Activated CD8-positive, alpha-beta memory T cell treated with anti-CD3 and anti-CD28 coated beads for 24 hours (primary cell): ENCODE measurements around the gene NOL3.
A peak's percentile ranks its signal among the peaks of the same experiment; 100 is the strongest.

Experiments
- DNase-seq: peaks from one replicate; pipeline ENCODE4 v3.0.0-alpha.2; 2020

Gene NOL3

GRCh38 chr16:67190448-67191399 lies 20.4 kb downstream of the NOL3 start:
- DNase-seq, result no peak

DNA sequence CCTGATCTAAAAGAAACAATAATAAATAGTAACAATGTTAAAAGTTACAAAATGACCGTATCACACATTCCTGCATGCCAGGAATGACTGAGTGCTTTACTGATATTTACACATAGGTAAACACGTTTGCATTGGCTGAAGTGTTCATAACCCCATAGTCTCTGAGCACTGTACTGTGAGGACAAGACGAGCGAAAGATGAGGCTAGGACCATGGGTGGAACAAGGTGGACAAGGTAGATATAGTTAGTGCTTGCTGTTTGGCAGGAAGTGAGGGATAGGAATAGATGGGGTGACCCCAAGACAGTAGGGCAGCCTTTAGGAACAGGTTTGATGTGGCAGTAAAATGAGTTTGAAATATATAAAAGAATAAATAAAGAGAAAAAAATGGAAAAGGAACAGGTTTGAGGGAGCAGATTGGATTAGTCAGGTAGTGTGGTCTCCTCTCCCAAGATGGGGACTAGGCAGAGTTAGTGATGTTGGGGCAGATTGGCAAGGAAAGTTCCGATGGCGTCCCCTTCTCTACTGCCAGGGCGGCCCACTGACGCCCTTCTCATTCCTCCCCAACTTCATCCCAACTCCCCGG lies 21.2 kb downstream of the NOL3 start:
- peak; percentile 55 for DNase-seq

DNA sequence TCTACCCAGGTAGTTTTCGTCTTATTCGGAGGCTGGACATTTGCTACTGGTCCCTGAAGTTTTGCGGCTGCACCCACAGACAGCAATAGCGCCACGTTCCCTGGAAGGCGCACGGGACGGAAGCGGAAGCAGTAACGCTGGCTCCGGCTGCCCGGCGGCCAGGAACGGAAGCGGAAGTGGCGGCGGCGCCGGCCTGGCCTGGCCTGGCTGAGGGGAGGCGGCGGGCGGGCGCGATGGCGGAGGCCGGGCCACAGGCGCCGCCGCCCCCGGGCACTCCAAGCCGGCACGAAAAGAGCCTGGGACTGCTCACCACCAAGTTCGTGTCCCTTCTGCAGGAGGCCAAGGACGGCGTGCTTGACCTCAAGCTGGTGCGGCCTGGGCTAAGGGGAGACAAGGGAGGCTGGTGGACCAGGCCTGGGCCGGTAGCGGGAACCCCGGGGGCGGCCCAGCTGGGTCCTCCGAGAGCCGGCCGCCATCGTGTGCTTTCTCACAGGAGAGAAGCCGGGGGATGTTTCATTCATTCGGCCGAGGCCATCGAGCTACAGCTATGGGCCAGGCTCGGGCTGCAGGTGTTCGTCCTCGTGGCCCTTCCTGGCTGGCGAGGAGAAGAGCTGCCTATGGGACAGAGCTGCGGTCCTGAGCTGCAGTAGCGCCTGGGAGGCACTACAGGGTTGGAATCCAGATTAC lies 21.8 kb downstream of the NOL3 start, which contains the start of gene E2F4:
Gene E2F4 (plus strand): TSS at position 161 of the 687 bp plus-strand sequence. CDS start 73 bp downstream, at position 234.
- DNase-seq, result peak; percentile 93

DNA sequence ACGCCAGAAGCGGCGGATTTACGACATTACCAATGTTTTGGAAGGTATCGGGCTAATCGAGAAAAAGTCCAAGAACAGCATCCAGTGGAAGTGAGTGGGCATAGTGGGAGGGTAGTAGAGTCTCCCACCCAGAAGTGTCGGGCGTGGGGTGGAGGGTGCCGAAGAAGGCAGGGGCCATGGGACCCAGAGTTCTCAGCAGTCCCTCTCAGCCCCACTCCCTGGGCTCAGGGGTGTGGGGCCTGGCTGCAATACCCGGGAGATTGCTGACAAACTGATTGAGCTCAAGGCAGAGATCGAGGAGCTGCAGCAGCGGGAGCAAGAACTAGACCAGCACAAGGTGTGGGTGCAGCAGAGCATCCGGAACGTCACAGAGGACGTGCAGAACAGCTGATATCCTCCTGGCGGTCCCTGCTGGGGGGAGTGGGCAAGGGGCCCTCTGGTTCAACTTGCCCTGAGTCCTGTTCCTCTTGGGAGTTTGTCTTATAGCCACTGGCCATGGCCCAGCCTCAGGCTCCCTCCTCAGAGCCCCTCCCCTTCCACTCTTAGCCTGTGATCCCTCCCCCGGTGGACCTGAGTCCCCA lies 22.5 kb downstream of the NOL3 start:
- DNase-seq, result no peak

- no peak for DNase-seq
Observed at GRCh38 chr16:67193536-67193935, 23.2 kb downstream of the NOL3 start.

GRCh38 chr16:67194260-67194659 lies 23.9 kb downstream of the NOL3 start:
- DNase-seq, result no peak

GRCh38 chr16:67195676-67196075 lies 25.3 kb downstream of the NOL3 start:
- no peak for DNase-seq

DNA sequence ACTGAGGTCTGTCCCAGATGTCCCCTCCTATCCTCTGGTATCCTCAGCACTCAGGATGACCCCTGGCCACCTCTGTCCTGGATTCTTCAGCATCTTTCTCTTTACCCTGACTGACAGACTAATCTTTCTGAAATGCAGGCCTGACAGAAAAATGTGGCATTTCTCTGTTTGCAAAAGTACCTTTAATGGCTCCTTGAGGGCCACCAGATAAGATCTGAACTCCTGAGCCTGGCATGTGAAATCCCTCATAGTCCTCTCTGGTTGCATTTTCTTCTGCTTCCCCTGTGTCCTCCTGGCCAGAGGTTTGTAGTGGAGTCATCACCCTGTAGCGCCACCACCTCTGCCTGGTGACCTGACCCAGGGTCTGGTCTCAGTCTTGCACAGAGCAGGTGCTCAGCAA lies 26.5 kb downstream of the NOL3 start:
- no peak for DNase-seq

GRCh38 chr16:67197704-67198103 lies 27.4 kb downstream of the NOL3 start:
- no peak for DNase-seq

DNA sequence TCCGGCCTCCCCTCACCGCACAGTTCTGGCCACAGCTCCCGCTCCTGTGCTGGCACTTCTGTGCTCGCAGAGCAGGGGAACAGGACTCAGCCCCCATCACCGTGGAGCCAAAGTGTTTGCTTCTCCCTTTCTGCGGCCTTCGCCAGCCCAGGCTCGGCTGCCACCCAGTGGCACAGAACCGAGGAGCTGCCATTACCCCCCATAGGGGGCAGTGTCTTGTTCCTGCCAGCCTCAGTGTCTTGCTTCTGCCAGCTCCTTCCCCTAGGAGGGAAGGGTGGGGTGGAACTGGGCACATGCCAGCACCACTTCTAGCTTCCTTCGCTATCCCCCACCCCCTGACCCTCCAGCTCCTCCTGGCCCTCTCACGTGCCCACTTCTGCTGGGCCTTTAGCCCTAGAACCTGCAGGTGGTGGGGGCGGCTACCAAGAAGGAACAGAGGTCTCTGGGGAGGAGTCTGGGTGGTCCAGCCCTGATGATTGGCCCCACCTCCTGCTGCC lies 27.9 kb downstream of the NOL3 start:
- DNase-seq, result no peak

- DNase-seq, result no peak
Observed at GRCh38 chr16:67199011-67199807, 28.9 kb downstream of the NOL3 start, which contains the start of gene ELMO3. ELMO3 (plus strand) TSS chr16:67199131; CDS start chr16:67199327, 196 bp downstream.

GRCh38 chr16:67199808-67200198 lies 29.5 kb downstream of the NOL3 start:
- DNase-seq, result no peak

DNA sequence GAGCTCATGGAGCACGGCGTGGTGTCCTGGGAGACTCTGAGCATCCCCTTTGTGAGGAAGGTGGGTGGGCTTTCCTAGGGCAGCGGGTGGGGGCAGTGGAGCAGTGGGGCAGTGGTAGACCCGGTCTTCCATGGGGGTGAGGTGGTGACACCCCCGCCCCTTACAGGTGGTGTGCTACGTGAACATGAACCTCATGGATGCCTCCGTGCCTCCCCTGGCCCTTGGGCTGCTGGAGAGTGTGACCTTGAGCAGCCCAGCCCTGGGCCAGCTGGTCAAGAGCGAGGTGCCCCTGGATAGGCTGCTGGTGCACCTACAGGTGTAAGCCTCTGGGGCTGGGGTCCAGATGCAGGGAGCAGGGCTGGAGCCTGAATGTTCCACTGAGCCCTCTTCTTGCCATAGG lies 30.2 kb downstream of the NOL3 start:
- no peak for DNase-seq

GRCh38 chr16:67201411-67202345 lies 31.3 kb downstream of the NOL3 start:
- DNase-seq, result no peak

- no peak for DNase-seq
Observed at GRCh38 chr16:67202426-67202825, 32.1 kb downstream of the NOL3 start.

- no peak for DNase-seq
Observed at GRCh38 chr16:67202956-67203493, 32.7 kb downstream of the NOL3 start.

DNA sequence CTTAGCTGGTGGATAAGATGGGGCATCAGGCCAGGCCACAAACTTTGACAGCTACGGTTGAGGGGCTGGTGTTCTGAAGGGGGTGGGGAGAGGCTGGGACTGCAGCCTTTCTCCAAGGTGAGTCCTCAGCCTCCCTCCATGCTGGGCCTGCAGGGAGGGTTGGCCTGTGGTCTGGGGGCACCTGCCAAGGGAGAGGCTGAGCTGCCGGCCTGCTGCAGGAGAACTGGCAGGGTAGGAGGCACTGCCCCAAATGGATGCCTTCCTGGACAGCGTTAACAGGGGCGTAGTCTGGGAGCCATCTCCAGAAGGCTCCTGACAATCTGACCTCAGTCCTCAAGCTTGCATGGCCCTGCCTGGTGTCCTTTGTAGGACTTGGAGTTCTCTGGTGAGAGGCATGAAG lies 33.7 kb downstream of the NOL3 start:
- no peak for DNase-seq

- no peak for DNase-seq
Observed at GRCh38 chr16:67206129-67206837, 35.9 kb downstream of the NOL3 start.

GRCh38 chr16:67206838-67207248 lies 36.5 kb downstream of the NOL3 start:
- no peak for DNase-seq
